ENCODE data around the gene MINDY1. TPM values are rescaled to one million over a fixed set of nuclear protein-coding genes. Genes with fewer than 3 reads are reported as not detected.
A peak's percentile ranks its signal among the peaks of the same experiment; 100 is the strongest.

MINDY1 gene
- total and polyA plus RNA-seq, 9 of the 15 experiments (the other 6 are each of a cell fraction or from before 2014, with no cell fraction given): 0.49 to 11.0 (median 6.0) TPM

DNA sequence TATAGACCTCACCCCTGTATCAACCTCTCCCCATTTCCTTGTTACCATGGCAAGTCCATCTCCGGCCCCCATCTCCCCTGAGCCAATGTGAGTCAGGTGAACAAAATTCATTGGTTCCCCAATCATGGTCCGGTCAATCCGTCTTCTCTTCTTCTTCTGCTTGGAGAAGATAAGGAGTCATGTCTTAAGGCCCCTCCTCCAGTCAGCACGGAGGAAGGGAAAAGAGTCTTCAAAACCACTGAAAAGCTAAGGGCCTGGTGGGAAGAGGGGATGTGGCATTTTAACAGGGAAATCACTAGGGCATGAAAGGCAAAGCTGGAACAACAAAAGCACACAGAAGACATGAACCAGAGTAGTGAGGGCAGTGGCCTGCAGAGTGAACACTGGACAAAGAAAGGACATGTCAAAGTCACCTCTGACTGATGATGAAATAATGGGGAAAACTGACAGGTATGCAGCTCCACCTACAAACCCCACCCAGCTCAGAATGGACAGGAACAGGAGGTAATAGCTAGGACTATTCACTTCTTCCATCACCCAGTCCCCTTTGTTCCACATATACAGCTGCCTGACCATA is 48.4 kb upstream of the MINDY1 start (continued):
- TF ChIP-seq, protein P1, sequence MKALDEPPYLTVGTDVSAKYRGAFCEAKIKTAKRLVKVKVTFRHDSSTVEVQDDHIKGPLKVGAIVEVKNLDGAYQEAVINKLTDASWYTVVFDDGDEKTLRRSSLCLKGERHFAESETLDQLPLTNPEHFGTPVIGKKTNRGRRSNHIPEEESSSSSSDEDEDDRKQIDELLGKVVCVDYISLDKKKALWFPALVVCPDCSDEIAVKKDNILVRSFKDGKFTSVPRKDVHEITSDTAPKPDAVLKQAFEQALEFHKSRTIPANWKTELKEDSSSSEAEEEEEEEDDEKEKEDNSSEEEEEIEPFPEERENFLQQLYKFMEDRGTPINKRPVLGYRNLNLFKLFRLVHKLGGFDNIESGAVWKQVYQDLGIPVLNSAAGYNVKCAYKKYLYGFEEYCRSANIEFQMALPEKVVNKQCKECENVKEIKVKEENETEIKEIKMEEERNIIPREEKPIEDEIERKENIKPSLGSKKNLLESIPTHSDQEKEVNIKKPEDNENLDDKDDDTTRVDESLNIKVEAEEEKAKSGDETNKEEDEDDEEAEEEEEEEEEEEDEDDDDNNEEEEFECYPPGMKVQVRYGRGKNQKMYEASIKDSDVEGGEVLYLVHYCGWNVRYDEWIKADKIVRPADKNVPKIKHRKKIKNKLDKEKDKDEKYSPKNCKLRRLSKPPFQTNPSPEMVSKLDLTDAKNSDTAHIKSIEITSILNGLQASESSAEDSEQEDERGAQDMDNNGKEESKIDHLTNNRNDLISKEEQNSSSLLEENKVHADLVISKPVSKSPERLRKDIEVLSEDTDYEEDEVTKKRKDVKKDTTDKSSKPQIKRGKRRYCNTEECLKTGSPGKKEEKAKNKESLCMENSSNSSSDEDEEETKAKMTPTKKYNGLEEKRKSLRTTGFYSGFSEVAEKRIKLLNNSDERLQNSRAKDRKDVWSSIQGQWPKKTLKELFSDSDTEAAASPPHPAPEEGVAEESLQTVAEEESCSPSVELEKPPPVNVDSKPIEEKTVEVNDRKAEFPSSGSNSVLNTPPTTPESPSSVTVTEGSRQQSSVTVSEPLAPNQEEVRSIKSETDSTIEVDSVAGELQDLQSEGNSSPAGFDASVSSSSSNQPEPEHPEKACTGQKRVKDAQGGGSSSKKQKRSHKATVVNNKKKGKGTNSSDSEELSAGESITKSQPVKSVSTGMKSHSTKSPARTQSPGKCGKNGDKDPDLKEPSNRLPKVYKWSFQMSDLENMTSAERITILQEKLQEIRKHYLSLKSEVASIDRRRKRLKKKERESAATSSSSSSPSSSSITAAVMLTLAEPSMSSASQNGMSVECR (CRISPR knock-in tag; IDR thresholded peaks at IDR 0.05): no peak
- no peak for TF ChIP-seq MCM7 (IDR thresholded peaks at IDR 0.05)
- TF ChIP-seq ZBTB17 (CRISPR knock-in tag; IDR thresholded peaks at IDR 0.05): no peak
- peak; percentile 76 for TF ChIP-seq RNF2 (IDR thresholded peaks at IDR 0.05)
- no peak for TF ChIP-seq ZNF785 (CRISPR knock-in tag; IDR thresholded peaks at IDR 0.05)
- no peak for TF ChIP-seq ZKSCAN8 (CRISPR knock-in tag; IDR thresholded peaks at IDR 0.05)
- TF ChIP-seq XRCC5 (IDR thresholded peaks at IDR 0.05; ENCODE audit: low read depth, low read length): no peak; the same call in 1 of the 2 replicates
- TF ChIP-seq OTX1 (CRISPR knock-in tag; IDR thresholded peaks at IDR 0.05): 0 out of 2 replicates have a peak, but pooled peaks have one; percentile 17
- no peak for TF ChIP-seq NFATC3 (IDR thresholded peaks at IDR 0.05)
- TF ChIP-seq NCOR1 (IDR thresholded peaks at IDR 0.05): peak; percentile 82
- TF ChIP-seq, protein P2, sequence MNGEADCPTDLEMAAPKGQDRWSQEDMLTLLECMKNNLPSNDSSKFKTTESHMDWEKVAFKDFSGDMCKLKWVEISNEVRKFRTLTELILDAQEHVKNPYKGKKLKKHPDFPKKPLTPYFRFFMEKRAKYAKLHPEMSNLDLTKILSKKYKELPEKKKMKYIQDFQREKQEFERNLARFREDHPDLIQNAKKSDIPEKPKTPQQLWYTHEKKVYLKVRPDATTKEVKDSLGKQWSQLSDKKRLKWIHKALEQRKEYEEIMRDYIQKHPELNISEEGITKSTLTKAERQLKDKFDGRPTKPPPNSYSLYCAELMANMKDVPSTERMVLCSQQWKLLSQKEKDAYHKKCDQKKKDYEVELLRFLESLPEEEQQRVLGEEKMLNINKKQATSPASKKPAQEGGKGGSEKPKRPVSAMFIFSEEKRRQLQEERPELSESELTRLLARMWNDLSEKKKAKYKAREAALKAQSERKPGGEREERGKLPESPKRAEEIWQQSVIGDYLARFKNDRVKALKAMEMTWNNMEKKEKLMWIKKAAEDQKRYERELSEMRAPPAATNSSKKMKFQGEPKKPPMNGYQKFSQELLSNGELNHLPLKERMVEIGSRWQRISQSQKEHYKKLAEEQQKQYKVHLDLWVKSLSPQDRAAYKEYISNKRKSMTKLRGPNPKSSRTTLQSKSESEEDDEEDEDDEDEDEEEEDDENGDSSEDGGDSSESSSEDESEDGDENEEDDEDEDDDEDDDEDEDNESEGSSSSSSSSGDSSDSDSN (IDR thresholded peaks at IDR 0.05; ENCODE audit: borderline replicate concordance in 1 of 2, low read depth in 2 of 2, low read length in 2 of 2): 0 out of 4 replicates have a peak, but pooled peaks of 1 of the 2 experiments have one; percentile 29
- TF ChIP-seq, protein P3, sequence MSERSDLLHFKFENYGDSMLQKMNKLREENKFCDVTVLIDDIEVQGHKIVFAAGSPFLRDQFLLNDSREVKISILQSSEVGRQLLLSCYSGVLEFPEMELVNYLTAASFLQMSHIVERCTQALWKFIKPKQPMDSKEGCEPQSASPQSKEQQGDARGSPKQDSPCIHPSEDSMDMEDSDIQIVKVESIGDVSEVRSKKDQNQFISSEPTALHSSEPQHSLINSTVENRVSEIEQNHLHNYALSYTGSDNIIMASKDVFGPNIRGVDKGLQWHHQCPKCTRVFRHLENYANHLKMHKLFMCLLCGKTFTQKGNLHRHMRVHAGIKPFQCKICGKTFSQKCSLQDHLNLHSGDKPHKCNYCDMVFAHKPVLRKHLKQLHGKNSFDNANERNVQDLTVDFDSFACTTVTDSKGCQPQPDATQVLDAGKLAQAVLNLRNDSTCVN (CRISPR knock-in tag; IDR thresholded peaks at IDR 0.05): peak; percentile 88; the same call in 1 of the 2 replicates
- TF ChIP-seq GABPB2 (CRISPR knock-in tag; conservative IDR thresholded peaks at IDR 0.05): no peak
- TF ChIP-seq, protein P4, sequence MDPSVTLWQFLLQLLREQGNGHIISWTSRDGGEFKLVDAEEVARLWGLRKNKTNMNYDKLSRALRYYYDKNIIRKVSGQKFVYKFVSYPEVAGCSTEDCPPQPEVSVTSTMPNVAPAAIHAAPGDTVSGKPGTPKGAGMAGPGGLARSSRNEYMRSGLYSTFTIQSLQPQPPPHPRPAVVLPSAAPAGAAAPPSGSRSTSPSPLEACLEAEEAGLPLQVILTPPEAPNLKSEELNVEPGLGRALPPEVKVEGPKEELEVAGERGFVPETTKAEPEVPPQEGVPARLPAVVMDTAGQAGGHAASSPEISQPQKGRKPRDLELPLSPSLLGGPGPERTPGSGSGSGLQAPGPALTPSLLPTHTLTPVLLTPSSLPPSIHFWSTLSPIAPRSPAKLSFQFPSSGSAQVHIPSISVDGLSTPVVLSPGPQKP (CRISPR knock-in tag; IDR thresholded peaks at IDR 0.05): no peak
- no peak for TF ChIP-seq JUN (IDR thresholded peaks at IDR 0.05; ENCODE audit: borderline replicate concordance, low read depth, low read length)
- TF ChIP-seq JUN (CRISPR knock-in tag; IDR thresholded peaks at IDR 0.05; ENCODE audit: borderline replicate concordance): no peak
- TF ChIP-seq STAG1 (CRISPR knock-in tag; IDR thresholded peaks at IDR 0.05; ENCODE audit: borderline replicate concordance): no peak
- no peak for TF ChIP-seq SMAD2 (IDR thresholded peaks at IDR 0.05; ENCODE audit: low read depth, low read length)
- no peak for TF ChIP-seq SP2 (IDR thresholded peaks at IDR 0.05; ENCODE audit: extremely low read depth, low read depth, low read length, poor library complexity, severe bottlenecking)
- TF ChIP-seq ZKSCAN1 (IDR thresholded peaks at IDR 0.05; ENCODE audit: low read depth, low read length): no peak
- TF ChIP-seq CREBBP (IDR thresholded peaks at IDR 0.05; ENCODE audit: low read depth, low read length): no peak

All from K562 (cell line).